Retinal pigment epithelial cell (primary cell): ENCODE results near the gene CDC42SE1.

Source experiments
- DNase-seq: peaks from one replicate; pipeline ENCODE4 v3.0.0-alpha.2; 2010; ENCODE audit warnings: low read depth
- H3K4me3 ChIP-seq: 2 replicates; pipeline ENCODE4 v1.5.1; 2011; ENCODE audit warnings: mild to moderate bottlenecking, low read length, control low read depth, moderate library complexity
- TF ChIP-seq, protein P1 (sequence below): conservative IDR thresholded peaks from 2 replicates; pipeline ENCODE4 v1.5.1; 2011; ENCODE audit warnings: low read depth, low read length, control low read depth, inconsistent platforms

The CDC42SE1 gene

DNA sequence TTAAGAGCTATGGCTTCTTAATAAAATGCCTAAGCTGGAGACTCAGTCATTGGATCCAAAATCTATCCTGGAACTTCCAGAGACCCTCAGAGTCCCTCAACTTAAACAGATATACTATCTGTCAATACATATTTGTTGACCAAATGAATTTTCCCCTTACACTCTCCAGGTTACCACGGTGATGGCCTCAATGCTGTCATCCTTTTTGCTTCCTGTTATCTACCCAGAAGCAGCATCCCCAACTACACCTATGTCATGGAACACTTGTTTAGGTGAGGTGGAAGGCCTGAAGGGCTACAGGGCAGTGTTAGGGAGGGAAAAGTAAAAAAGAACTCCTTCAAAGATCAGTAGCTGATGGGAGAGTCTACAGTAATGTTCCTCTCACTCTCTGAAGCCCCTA, 16.3 kb downstream of the CDC42SE1 start:
- no peak for DNase-seq
- no peak overlapping the region for H3K4me3 ChIP-seq
- TF ChIP-seq, protein P1, sequence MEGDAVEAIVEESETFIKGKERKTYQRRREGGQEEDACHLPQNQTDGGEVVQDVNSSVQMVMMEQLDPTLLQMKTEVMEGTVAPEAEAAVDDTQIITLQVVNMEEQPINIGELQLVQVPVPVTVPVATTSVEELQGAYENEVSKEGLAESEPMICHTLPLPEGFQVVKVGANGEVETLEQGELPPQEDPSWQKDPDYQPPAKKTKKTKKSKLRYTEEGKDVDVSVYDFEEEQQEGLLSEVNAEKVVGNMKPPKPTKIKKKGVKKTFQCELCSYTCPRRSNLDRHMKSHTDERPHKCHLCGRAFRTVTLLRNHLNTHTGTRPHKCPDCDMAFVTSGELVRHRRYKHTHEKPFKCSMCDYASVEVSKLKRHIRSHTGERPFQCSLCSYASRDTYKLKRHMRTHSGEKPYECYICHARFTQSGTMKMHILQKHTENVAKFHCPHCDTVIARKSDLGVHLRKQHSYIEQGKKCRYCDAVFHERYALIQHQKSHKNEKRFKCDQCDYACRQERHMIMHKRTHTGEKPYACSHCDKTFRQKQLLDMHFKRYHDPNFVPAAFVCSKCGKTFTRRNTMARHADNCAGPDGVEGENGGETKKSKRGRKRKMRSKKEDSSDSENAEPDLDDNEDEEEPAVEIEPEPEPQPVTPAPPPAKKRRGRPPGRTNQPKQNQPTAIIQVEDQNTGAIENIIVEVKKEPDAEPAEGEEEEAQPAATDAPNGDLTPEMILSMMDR, result no peak

DNA sequence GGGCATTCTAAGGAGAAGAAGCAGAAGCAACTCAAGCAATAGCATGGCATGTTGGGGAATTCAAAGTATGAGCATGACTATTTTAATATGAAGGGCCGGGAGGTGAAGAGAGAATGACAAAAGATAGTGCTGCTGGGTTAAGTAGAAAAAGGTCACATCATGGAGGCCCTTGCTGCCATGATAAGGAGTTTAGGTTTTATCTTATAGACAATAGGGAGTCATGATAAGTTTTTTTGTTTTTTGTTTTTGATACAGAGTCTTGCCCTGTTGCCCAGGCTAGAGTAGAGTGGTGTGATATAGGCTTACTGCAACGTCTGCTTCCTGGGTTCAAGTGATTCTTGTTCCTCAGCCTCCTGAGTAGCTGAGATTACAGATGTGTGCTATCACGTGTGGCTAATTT, 19.9 kb downstream of the CDC42SE1 start:
- H3K4me3 ChIP-seq, result no peak overlapping the region
- no peak for DNase-seq
- TF ChIP-seq, protein P1, result no peak

DNA sequence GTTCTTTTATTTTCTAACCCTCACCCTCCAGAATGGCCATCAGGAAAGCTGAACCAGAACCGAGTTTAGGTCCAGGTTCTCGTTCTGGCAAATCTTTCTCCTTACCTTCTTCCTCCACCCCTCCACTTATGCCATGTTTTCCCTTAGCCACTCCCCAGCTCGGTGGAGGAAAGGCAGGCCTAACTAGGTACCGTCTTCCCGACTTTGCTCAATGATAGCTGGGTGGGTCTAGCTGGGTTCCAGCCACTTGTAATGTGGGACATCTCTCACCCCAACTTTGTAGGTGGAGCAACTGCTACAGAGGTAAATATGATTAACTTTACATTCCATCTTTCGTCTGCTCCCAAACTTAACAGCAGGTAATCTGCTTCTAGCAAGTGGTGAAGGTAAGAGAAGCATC, 22.4 kb downstream of the CDC42SE1 start:
- H3K4me3 ChIP-seq, result no peak overlapping the region
- TF ChIP-seq, protein P1, result no peak
- DNase-seq, result no peak

DNA sequence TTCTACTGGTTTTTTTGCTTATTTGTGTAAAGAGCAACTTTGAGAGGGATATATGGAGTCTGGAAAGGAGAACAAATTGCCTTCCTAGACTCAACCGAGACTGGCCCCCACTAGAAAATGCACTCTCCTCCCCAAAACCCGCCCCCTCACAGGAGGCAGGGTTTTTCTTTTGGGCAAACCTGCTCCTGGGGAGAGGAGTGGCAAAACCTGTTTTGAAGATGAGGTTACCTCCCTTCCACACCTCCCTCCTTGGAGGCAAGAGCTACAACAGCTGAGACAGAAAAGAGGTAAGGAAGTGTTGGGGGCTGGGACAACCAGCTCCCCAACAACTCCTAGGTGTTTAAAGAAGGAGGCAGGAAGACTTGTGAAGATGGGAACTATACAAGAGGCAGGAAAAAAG, 23.1 kb downstream of the CDC42SE1 start, which contains the start of gene BNIPL:
BNIPL (plus strand) TSS at position 231 of the 400 bp plus-strand sequence; CDS start at position 371, 140 bp downstream.
- TF ChIP-seq, protein P1, result no peak
- no peak for DNase-seq
- no peak within 1 kb of the TSS for H3K4me3 ChIP-seq

DNA sequence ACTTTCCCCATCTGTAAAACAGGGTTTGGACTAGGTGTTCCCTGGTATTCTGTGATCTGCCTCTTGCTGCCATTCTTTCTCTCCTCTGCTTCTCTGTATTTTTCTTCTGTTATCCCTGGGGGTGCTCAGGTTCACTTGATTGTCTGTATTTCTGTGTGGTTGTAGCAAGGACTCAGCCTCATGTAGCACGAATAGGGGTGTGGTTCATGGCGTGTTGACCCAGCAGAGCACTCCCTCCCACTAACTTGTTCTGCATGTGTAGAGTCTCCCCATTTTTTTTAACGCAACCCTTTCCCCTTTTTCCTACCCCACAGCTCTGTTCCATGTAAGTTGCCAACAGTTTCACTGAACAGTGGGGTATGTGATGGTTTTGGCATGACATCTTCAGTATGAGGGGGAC, 24.3 kb downstream of the CDC42SE1 start:
- TF ChIP-seq, protein P1, result no peak
- DNase-seq, result no peak
- H3K4me3 ChIP-seq, result no peak overlapping the region

DNA sequence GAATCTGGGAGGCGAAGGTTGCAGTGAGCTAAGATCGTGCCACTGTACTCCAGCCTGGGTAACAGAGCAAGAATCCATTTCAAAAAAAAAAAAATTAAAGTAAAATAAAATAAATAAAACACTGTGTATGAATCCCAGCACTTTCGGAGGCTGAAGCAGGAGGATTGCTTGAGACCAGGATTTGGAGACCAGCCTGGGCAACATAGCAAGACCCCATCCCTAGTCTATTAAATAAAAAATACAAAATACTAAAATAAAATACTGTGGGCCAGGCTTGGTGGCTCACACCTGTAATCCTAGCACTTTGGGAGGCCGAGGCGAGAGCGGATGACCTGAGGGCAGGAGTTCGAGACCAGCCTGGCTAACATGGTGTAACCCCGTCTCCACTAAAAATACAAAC, 27.3 kb downstream of the CDC42SE1 start:
- TF ChIP-seq, protein P1, result no peak
- no peak for DNase-seq
- no peak overlapping the region for H3K4me3 ChIP-seq

DNA sequence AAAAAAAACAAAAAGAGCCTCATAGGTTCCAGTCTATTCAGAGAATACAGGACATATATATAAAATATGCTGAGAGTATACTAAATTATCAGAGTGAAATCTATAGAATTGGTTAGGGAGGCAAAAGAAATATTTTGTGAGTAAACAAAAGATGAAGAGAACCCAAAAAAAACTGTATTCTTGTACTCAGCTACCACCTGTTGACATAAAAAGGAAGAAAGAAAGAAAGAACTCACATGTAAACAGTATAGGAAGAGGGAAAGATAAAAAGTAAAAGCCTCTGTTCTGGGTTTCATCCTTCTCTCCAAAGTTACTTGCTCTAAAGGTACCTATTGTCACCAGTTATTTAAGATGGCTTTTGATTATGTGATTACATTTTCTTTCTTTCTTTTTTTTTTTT, 33.0 kb downstream of the CDC42SE1 start:
- no peak for DNase-seq
- no peak overlapping the region for H3K4me3 ChIP-seq
- TF ChIP-seq, protein P1, result no peak
